HepG2 (cell line): ENCODE measurements around the gene TRMT1. TPM values are rescaled to one million over a fixed set of nuclear protein-coding genes. Genes with fewer than 3 reads are reported as not detected.

Source experiments
- ATAC-seq: fragments of 200-7000 bp; cut with Tn5 transposase; 3 replicates; pipeline ENCODE4 v1.9.1; 2020; ENCODE audit warnings: mild to moderate bottlenecking, moderate library complexity
- BruUV-seq: library from RNA; stranded (reverse); fragments of 400-500 nt; replicated peaks from 2 replicates; lab custom pipeline; 2021; lab: Mats Ljungman, UMichigan
- CTCF ChIA-PET: fragments of 300-600 bp; formaldehyde crosslinking; extraction: SDS; loops from one replicate; lab custom pipeline; 2021; ENCODE audit warnings: low total read pairs, inconsistent platforms, low intra/inter-chr PET ratio; lab: Yijun Ruan, JAX
- POLR2A ChIA-PET: fragments of 350-600 bp; sonication (Branson Sonifier 250); formaldehyde crosslinking; loops from one replicate; lab custom pipeline; 2020; ENCODE audit warnings: antibody characterized with exemption, inconsistent platforms; lab: Yijun Ruan, JAX
- DNase-seq: peaks from one replicate; pipeline ENCODE4 v3.0.0-alpha.2; 2015; ENCODE audit warnings: low spot score
- FAIRE-seq: peaks from 3 replicates; lab custom pipeline; 2011; peaks lifted over from hg19 to GRCh38; lab: Jason Lieb, UNC
- H2AFZ ChIP-seq: one replicate; pipeline ENCODE4 v1.6.1; 2011; ENCODE audit warnings: low read length, inconsistent platforms
- H3K27ac ChIP-seq: fragments of 300-600 bp; 3 replicates; pipeline ENCODE4 v1.8.0; 2011; ENCODE audit warnings: mixed run types, mild to moderate bottlenecking, mixed read lengths, low read length, inconsistent platforms; ENCODE audit not compliant: insufficient read depth; ENCODE audit errors: extremely low read length
- H3K27me3 ChIP-seq, 2 experiments: fragments of 200-600 bp in 1 of 2; 2 replicates in 1 of 2; 3 replicates in 1 of 2; pipeline versions ENCODE4 v1.6.0 to v1.8.0; 2011; ENCODE audit warnings: low read length in 2 of 2, mild to moderate bottlenecking in 2 of 2, moderate library complexity in 2 of 2, inconsistent platforms in 1 of 2; ENCODE audit not compliant: insufficient read depth in 2 of 2, control insufficient read depth in 1 of 2
- H3K36me3 ChIP-seq, 2 experiments: fragments of 200-600 bp in 1 of 2; replicated peaks in 1 of 2; 2 replicates in 1 of 2; 3 replicates in 1 of 2; pipeline versions ENCODE4 v1.5.1 to v1.8.0; 2011; ENCODE audit warnings: low read length in 2 of 2, inconsistent platforms in 1 of 2; ENCODE audit not compliant: insufficient read depth in 2 of 2, control insufficient read depth in 1 of 2
- H3K4me1 ChIP-seq: 2 replicates; pipeline ENCODE4 v1.5.1; 2012; ENCODE audit warnings: low read length, inconsistent platforms; ENCODE audit not compliant: insufficient read depth
- H3K4me2 ChIP-seq: 2 replicates; pipeline ENCODE4 v1.6.0; 2011; ENCODE audit warnings: low read depth, low read length, inconsistent platforms
- H3K4me3 ChIP-seq, 3 experiments: fragments of 200-600 bp in 1 of 3; sonication (generic), shearing (Covaris generic) in 1 of 3; replicated peaks in 1 of 3; 2 replicates each; pipeline ENCODE4 v1.5.1; 2011 to 2016; ENCODE audit warnings: low read length in 3 of 3, inconsistent platforms in 2 of 3, low read depth in 2 of 3, mild to moderate bottlenecking in 2 of 3, control low read depth in 1 of 3, mixed read lengths in 1 of 3; ENCODE audit not compliant: insufficient read depth in 1 of 3
- H3K79me2 ChIP-seq: one replicate; pipeline ENCODE4 v1.6.1; 2011; ENCODE audit warnings: low read length, inconsistent platforms; ENCODE audit not compliant: insufficient read depth
- H3K9ac ChIP-seq: 2 replicates; pipeline ENCODE4 v1.6.0; 2011; ENCODE audit warnings: mild to moderate bottlenecking, low read depth, low read length, inconsistent platforms; ENCODE audit not compliant: insufficient read depth
- H3K9me3 ChIP-seq: 2 replicates; pipeline ENCODE4 v1.5.1; 2012; ENCODE audit warnings: mild to moderate bottlenecking, low read length
- H4K20me1 ChIP-seq: 2 replicates; pipeline ENCODE4 v1.6.0; 2011; ENCODE audit warnings: inconsistent platforms, mild to moderate bottlenecking, low read length, moderate library complexity; ENCODE audit not compliant: insufficient read depth
- ATF7-NPFF ChIP-seq: sonication (generic); formaldehyde crosslinking; IDR thresholded peaks from 2 replicates; pipeline ENCODE4 v1.8.1; 2023; ENCODE audit warnings: mild to moderate bottlenecking, low read depth, missing genetic modification reagents, moderate library complexity
- CEBPB ChIP-seq: IDR thresholded peaks from 2 replicates; pipeline ENCODE4 v1.6.1; 2011; ENCODE audit warnings: low read depth, low read length, improper control_type of control experiment, borderline replicate concordance
- CREM ChIP-seq, 2 experiments: sonication (generic) in 1 of 2; formaldehyde crosslinking in 1 of 2; IDR thresholded peaks; 2 replicates each; pipeline versions ENCODE4 v1.4.0 to v1.6.1; 2016 to 2020; ENCODE audit warnings: antibody characterized with exemption in 1 of 2, mild to moderate bottlenecking in 1 of 2, missing genetic modification reagents in 1 of 2
- HIC2 ChIP-seq: sonication (generic); formaldehyde crosslinking; IDR thresholded peaks from 2 replicates; pipeline ENCODE4 v1.9.0; 2022; ENCODE audit warnings: low read depth, missing genetic modification reagents
- KDM6A ChIP-seq: IDR thresholded peaks from 2 replicates; pipeline ENCODE4 v1.6.1; 2016; ENCODE audit warnings: low read depth
- KLF12 ChIP-seq: sonication (generic); formaldehyde crosslinking; IDR thresholded peaks from 2 replicates; pipeline ENCODE4 v1.4.0; 2020; ENCODE audit warnings: missing genetic modification reagents, borderline replicate concordance
- MTA3 ChIP-seq: sonication (generic); formaldehyde crosslinking; IDR thresholded peaks from 2 replicates; pipeline ENCODE4 v1.4.0; 2020; ENCODE audit warnings: missing genetic modification reagents
- PHF20 ChIP-seq: sonication (generic); formaldehyde crosslinking; IDR thresholded peaks from 2 replicates; pipeline ENCODE4 v1.5.0; 2020; ENCODE audit warnings: mild to moderate bottlenecking, missing genetic modification reagents
- STAT6 ChIP-seq: sonication (generic); formaldehyde crosslinking; IDR thresholded peaks from 2 replicates; pipeline ENCODE4 v1.4.0; 2020; ENCODE audit warnings: missing genetic modification reagents, mild to moderate bottlenecking, borderline replicate concordance
- USF2 ChIP-seq, 2 experiments: sonication (generic) in 1 of 2; formaldehyde crosslinking in 1 of 2; IDR thresholded peaks; 2 replicates each; pipeline versions ENCODE4 v1.5.1 to v1.6.1; 2011 to 2020; ENCODE audit warnings: borderline replicate concordance in 1 of 2, low read depth in 1 of 2, low read length in 1 of 2, mild to moderate bottlenecking in 1 of 2, missing genetic modification reagents in 1 of 2, moderate library complexity in 1 of 2
- ZBTB8A ChIP-seq: sonication (generic); formaldehyde crosslinking; IDR thresholded peaks from 2 replicates; pipeline ENCODE4 v1.4.0; 2020; ENCODE audit warnings: mild to moderate bottlenecking, low read depth, missing genetic modification reagents, borderline replicate concordance
- WGBS: methylation state at CpG from one replicate; pipeline ENCODE4 v1.1.6; 2017; ENCODE audit warnings: low lambda C conversion rate; 5-methylcytosine and 5-hydroxymethylcytosine counted together
- in situ Hi-C: cut with HindIII; loops from 2 replicates; pipeline ENCODE4 v1.10.0; 2017; ENCODE audit warnings: low pct_unique_long_range_greater_than_20kb; ENCODE audit not compliant: extremely low pct_ligation_motif_present
- intact Hi-C: fragments of 100-400 bp; cut with micrococcal nuclease; formaldehyde crosslinking; loops from one replicate; pipeline ENCODE4 v1.10.0; 2022; ENCODE audit not compliant: unreplicated experiment
- polyA plus RNA-seq, 8 experiments: library from polyadenylated mRNA; depleted of rRNA in 3 of 8; stranded (reverse) in 7 of 8; unstranded in 1 of 8; fragments of >200 nt; fragmentation: Illumina TruSeq in 4 of 8; extraction: Trizol in 4 of 8; gene quantifications; 2 replicates each; pipeline versions ENCODE4 v1.2.1 to v1.2.3, GENCODE V29; 2011 to 2016; ENCODE audit warnings: low read depth in 4 of 8, missing spikeins in 1 of 8, mixed read lengths in 1 of 8; ENCODE audit not compliant: insufficient read depth in 1 of 8
- total RNA-seq, 5 experiments: library from RNA; depleted of rRNA; stranded (reverse); fragments of >200 nt; fragmentation: Illumina TruSeq; extraction: Trizol; gene quantifications; 2 replicates each; pipeline ENCODE4 v1.2.3, GENCODE V29; 2016; ENCODE audit warnings: low read depth in 1 of 5
- TF ChIP-seq, protein P1 (sequence below): sonication (generic); formaldehyde crosslinking; IDR thresholded peaks from 2 replicates; pipeline ENCODE4 v1.5.1; 2020; ENCODE audit warnings: mild to moderate bottlenecking, missing genetic modification reagents, moderate library complexity

Gene TRMT1
- total and polyA plus RNA-seq, 2 of the 13 experiments (the other 11 are each of a cell fraction or from before 2014, with no cell fraction given): 35.5 to 44.1 TPM

GRCh38 chr19:13066226-13066625 lies 50.3 kb downstream of the TRMT1 start:
- no peak overlapping the region for H3K27ac ChIP-seq
- no peaks in the 10 kb centered on the region for H4K20me1 ChIP-seq
- H3K4me2 ChIP-seq: no peak overlapping the region
- 93% methylated on average over 5 of the region's 5 CpGs for WGBS
- CTCF ChIA-PET: no interaction called here
- peaks cover 0 to 3% of the 10 kb centered on the region in 2 experiments; a peak in 3 of 5 replicates for H3K36me3 ChIP-seq
- H3K4me3 ChIP-seq: no peak overlapping the region
- in situ Hi-C loops: no loop called here
- no peak overlapping the region for H3K9ac ChIP-seq
- POLR2A ChIA-PET: no interaction called here
- H3K27me3 ChIP-seq: no peaks in the 10 kb centered on the region
- H3K9me3 ChIP-seq: no peaks in the 10 kb centered on the region
- intact Hi-C loops: no loop called here
- no peak for FAIRE-seq
- no peak for DNase-seq
- H3K79me2 ChIP-seq: peaks cover 12% of the 10 kb centered on the region
- no peak for ATAC-seq
- peaks cover 35% of the 10 kb centered on the region for H3K4me1 ChIP-seq
- no peak overlapping the region for H2AFZ ChIP-seq
- BruUV-seq: no TSS peak
- TF ChIP-seq CEBPB (no peak), CREM (IDR thresholded peaks at IDR 0.05) (no peak), CREM (CRISPR knock-in tag; IDR thresholded peaks at IDR 0.05) (no peak), KDM6A (CRISPR knock-in tag) (no peak), ATF7-NPFF (no peak), PHF20 (CRISPR knock-in tag) (no peak), MTA3 (CRISPR knock-in tag) (no peak), STAT6 (no peak), HIC2 (CRISPR knock-in tag) (no peak), USF2 (IDR thresholded peaks at IDR 0.05; ENCODE audit: low read depth, low read length) (no peak), USF2 (CRISPR knock-in tag; IDR thresholded peaks at IDR 0.05; ENCODE audit: borderline replicate concordance) (no peak), ZBTB8A (no peak), KLF12 (CRISPR knock-in tag) (no peak)
- TF ChIP-seq, protein P1, sequence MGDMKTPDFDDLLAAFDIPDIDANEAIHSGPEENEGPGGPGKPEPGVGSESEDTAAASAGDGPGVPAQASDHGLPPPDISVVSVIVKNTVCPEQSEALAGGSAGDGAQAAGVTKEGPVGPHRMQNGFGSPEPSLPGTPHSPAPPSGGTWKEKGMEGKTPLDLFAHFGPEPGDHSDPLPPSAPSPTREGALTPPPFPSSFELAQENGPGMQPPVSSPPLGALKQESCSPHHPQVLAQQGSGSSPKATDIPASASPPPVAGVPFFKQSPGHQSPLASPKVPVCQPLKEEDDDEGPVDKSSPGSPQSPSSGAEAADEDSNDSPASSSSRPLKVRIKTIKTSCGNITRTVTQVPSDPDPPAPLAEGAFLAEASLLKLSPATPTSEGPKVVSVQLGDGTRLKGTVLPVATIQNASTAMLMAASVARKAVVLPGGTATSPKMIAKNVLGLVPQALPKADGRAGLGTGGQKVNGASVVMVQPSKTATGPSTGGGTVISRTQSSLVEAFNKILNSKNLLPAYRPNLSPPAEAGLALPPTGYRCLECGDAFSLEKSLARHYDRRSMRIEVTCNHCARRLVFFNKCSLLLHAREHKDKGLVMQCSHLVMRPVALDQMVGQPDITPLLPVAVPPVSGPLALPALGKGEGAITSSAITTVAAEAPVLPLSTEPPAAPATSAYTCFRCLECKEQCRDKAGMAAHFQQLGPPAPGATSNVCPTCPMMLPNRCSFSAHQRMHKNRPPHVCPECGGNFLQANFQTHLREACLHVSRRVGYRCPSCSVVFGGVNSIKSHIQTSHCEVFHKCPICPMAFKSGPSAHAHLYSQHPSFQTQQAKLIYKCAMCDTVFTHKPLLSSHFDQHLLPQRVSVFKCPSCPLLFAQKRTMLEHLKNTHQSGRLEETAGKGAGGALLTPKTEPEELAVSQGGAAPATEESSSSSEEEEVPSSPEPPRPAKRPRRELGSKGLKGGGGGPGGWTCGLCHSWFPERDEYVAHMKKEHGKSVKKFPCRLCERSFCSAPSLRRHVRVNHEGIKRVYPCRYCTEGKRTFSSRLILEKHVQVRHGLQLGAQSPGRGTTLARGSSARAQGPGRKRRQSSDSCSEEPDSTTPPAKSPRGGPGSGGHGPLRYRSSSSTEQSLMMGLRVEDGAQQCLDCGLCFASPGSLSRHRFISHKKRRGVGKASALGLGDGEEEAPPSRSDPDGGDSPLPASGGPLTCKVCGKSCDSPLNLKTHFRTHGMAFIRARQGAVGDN (CRISPR knock-in tag): no peak
